HG03066 (cell line): Measurements from ENCODE around the gene APOBEC3C.
"Not testable (repeated sequence)": the region's sequence is repeated elsewhere in the genome, so short reads cannot be mapped to it uniquely, and the experiment has no call there.

Experiments used
- ATAC-seq: cut with Tn5 transposase; IDR thresholded peaks from one replicate; pipeline ENCODE4 v1.9.1; 2021; ENCODE audit warnings: low read depth; ENCODE audit not compliant: unreplicated experiment

Gene APOBEC3C

DNA sequence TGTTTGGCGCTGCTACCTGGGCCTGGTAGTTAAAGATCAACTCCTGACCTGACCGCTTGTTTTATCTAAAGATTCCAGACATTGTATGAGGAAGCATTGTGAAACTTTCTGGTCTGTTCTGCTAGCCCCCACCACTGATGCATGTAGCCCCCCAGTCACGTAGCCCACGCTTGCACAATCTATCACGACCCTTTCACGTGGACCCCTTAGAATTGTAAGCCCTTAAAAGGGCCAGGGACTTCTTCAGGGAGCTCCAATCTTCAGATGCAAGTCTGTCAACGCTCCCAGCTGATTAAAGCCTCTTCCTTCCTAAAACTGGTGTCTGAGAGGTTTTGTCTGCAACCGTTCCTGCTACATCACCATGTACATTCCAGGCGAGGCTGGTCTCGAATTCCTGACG is 41.6 kb downstream of the APOBEC3C start:
- no peak for ATAC-seq

DNA sequence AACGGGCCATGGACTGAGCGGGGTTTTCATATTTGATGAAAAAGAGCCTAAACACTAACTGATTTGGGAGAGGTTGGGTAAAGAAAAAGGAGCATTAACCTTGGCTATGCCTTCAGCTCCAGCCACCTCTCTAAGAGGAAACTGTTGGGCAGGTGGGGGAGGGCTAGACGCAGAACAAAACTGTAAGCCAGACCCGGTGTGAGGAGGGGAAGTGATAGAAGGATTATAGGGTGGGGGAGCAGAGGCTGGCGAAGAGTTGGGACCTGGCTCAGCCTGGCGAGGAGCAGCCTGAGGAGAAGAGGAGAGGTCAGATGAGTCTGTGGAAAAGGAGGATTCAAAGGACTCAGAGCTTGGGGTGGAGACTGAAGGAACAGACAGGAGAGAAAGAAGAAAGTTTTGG is 47.2 kb downstream of the APOBEC3C start:
- not testable (repeated sequence) for ATAC-seq

DNA sequence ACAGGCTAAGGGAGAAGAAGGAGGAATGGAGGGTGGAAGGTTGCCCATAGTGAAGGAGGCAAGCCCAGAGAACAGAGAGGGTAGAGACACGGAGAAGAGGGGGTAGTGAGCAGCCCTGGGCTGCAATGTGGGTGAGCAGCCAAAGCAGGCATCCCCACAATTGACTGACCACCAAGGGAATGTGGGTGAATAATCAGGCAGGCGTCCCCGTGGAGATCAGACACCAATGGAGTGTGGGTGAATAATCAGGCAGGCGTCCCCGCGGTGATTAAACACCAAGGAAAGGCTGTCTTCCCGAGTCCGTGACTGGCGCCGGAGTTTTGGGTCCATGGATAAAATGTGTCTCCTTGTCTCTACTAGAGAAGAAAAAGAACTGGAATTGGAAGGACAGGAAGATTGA is 47.9 kb downstream of the APOBEC3C start:
- not testable (repeated sequence) for ATAC-seq

DNA sequence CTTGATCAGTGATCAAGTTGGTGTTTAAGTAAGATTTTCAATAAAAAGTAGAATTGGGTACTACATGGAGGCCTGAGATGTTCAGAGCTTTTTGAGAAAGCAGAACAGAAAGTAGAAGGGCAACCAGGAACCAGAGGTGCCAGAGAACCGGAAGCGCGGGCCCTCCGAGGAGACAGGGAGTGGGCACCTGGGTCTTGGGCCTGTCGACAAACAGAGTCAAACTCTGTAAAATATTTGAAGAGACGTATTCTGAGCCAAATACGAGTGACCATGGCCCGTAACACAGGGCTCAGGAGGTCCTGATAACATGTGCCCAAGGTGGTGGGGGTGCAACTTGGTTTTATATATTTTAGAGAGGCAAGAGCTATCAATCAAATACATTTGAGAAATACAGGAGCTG is 49.8 kb downstream of the APOBEC3C start:
- not testable (repeated sequence) for ATAC-seq

DNA sequence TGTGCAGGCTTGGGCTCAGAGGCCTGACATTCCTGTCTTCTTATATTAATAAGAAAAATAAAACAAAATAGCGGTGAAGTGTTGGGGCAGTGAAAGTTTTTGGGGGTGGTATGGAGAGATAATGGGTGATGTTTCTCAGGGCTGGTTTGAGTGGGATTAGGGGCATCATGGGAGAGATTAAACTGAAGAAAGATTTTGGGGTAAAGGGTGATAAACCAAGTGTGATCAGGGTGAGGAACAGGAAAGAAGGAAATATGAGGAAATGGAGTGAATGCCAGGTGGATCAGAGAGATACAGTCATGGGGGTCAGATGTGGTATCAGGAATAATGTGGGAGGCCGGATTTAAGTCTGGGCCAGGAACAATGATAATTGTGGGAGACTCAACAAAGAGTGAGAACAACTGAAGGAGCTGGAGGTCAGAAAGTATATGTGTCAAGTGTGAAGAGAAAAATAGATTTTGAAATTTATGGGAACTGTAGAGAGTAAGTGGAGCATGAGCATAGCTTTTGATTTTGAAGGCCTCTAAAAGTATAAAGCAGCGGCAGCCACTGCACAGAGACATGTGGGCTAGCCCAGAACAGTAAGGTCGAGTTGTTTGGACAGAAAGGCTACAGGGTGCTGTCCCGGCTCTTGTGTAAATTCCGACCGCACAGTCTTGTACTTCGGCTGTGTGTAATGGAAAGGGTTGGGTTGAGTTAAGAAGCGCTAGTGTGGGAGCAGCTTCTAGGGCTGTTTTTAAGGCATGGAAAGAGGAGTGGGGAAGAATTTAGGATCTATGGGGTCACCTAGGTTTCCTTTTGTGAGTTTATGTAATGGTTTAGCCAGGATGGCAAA is 52.6 kb downstream of the APOBEC3C start:
- ATAC-seq = not testable (repeated sequence)

DNA sequence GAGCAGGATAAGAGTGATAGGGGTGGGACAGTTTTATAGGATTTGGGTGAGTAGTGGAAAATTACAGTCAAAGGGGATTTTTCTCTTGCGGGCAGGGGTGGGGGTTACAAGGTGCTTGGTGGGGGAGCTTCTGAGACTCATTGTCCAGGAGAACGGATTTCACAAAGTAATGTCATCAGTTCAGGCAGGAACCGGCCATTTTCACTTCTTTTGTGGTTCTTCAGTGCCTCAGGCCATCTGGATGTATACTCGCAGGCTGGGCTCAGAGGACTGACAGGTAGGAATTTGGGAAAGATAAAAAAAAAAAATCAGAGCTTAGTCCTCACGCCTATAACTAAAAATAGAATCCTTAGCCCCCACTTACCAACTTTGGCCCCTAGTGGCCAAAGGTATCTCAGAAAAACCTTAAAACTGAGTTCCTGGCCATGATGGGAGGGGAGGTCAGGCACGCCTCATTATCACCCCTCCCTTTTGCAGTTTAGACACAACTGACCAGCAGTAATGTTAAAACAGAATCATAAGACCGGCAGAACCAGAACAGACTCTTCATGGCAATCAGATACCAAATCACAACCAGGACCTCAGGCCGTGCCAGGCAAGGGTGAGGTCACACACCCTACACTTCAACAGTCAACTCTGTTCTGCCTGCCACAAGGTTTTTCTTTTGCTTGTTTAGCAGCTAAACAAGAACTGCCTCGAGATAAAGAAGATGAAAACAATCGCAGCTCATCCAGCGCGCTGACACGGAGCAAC is 54.2 kb downstream of the APOBEC3C start:
- no peak for ATAC-seq
